OCI-LY3 (cell line): ENCODE data around the gene TRIM67.

ENCODE experiments used
- EZH2phosphoT487 ChIP-seq: fragments of 200-600 bp; shearing (Covaris generic); IDR thresholded peaks from 2 replicates; pipeline ENCODE4 v1.6.1; 2018; ENCODE audit warnings: antibody characterized with exemption, mixed run types, low read depth
- TF ChIP-seq, protein P1 (sequence below): fragments of 200-600, 300-600 bp; sonication (generic); IDR thresholded peaks from 2 replicates; pipeline ENCODE4 v1.5.1; 2014; ENCODE audit warnings: antibody characterized with exemption, low read length, low read depth

DNA sequence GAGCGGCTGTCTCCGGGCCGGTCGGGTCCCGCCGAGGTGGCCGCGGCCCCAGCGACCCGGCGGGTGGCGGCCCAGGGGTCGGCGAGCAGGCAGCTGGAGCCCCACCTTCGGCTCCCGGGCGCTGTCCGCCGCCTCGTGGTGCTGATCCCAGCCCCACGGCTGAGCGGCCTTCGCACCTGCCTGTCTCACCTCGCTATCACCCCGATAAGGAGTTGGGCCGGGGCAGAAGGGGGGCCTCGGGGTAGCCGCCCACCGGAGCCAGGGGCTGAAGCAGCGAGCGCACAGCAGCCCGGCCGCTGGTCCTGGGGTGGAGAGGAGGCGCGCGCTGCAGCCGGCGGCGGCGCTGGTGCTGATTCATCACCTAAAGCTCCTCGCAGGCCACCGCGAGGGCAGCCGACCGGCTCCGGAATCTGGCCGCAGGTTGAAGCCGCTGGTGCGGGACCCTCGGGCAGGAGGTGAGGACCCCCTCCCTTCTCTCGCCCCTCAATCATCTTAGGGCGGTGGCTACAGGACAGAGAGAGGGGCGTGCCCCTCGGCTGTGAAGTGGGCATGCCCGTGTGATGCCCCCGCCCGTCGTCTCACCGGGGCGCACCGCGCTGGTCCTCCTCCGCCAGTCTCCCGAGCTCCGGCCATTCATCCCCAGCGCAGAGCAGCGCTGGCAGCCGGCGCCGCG, 575 bp downstream of the TRIM67 start:
- TF ChIP-seq, protein P1, sequence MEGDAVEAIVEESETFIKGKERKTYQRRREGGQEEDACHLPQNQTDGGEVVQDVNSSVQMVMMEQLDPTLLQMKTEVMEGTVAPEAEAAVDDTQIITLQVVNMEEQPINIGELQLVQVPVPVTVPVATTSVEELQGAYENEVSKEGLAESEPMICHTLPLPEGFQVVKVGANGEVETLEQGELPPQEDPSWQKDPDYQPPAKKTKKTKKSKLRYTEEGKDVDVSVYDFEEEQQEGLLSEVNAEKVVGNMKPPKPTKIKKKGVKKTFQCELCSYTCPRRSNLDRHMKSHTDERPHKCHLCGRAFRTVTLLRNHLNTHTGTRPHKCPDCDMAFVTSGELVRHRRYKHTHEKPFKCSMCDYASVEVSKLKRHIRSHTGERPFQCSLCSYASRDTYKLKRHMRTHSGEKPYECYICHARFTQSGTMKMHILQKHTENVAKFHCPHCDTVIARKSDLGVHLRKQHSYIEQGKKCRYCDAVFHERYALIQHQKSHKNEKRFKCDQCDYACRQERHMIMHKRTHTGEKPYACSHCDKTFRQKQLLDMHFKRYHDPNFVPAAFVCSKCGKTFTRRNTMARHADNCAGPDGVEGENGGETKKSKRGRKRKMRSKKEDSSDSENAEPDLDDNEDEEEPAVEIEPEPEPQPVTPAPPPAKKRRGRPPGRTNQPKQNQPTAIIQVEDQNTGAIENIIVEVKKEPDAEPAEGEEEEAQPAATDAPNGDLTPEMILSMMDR: no peak
- no peak for TF ChIP-seq EZH2phosphoT487
